Measurements from ENCODE around the gene PRDM2.

The PRDM2 gene

DNA sequence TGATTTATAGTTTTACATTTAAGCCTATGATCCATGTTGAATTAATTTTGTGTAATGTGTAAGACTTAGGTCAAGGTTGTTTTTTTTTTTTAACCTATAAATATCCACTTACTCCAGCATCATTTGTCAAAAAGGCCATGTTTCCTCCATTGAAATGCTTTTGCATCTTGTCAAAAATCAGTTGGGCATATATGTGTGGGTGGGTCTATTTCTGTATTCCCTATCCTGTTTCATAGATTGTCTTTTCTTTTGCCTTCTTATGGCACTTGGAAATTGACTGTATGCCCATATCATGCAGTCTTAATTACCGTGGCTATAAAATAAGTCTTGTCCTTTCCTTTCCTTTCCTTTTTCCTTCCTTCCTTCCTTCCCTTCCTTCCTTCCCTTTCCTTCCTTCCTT is 138.2 kb downstream of the PRDM2 start:
- Histone ChIP-seq H3K36me3 (ENCODE audit: insufficient read depth, low read length) (no peaks in the 10 kb centered on the region), H3K4me1 (ENCODE audit: insufficient read depth, low read length) (no peaks in the 10 kb centered on the region), H3K9ac (ENCODE audit: low read depth, low read length) (no peak overlapping the region), H3K9me3 (ENCODE audit: control insufficient read depth, insufficient read depth, low read length) (no peaks in the 10 kb centered on the region)

DNA sequence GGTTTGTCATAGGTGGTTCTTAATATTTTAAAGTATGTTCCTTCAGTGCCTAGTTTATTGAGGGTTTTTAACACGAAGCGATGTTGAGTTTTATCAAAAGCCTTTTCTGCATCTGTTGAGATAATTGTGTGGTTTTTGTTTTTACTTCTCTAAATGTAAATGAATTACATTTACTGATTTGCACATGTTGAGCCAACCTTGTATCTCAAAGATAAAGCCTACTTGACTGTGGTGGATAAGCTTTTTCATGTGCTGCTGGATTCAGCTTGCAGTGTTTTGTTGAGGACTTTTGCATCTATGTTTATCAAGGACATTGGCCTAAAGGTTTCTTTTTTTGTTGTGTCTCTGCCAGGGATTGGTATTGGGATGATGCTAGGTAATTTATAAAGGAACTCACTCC is 142.5 kb downstream of the PRDM2 start:
- Histone ChIP-seq H3K9ac (ENCODE audit: low read depth, low read length) (no peak overlapping the region), H3K4me1 (ENCODE audit: insufficient read depth, low read length) (no peaks in the 10 kb centered on the region), H3K9me3 (ENCODE audit: control insufficient read depth, insufficient read depth, low read length) (no peaks in the 10 kb centered on the region), H3K36me3 (ENCODE audit: insufficient read depth, low read length) (no peaks in the 10 kb centered on the region)

DNA sequence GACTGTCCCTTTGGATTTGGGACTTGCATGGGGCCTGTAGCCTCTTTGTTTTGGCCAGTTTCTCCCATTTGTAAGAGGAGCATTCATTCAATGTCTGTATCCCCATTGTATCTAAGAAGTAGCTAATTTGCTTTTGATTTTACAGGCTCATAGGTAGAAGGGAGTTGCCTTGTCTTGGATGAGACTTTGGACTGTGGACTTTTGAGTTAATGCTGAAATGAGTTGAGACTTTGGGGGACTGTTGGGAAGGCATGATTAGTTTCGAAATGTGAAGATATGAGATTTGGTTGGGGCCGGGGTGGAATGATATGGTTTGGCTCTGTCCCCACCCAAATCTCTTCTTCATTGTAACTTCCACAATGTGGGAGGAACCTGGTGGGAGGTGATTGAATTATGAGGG is 151.7 kb downstream of the PRDM2 start:
- H3K9me3 ChIP-seq (ENCODE audit: control insufficient read depth, insufficient read depth, low read length), result no peaks in the 10 kb centered on the region; the same call in 1 of the 2 replicates
- no peaks in the 10 kb centered on the region for H3K4me1 ChIP-seq (ENCODE audit: insufficient read depth, low read length)
- H3K9ac ChIP-seq (ENCODE audit: low read depth, low read length), result no peak overlapping the region
- H3K36me3 ChIP-seq (ENCODE audit: insufficient read depth, low read length), result no peaks in the 10 kb centered on the region

DNA sequence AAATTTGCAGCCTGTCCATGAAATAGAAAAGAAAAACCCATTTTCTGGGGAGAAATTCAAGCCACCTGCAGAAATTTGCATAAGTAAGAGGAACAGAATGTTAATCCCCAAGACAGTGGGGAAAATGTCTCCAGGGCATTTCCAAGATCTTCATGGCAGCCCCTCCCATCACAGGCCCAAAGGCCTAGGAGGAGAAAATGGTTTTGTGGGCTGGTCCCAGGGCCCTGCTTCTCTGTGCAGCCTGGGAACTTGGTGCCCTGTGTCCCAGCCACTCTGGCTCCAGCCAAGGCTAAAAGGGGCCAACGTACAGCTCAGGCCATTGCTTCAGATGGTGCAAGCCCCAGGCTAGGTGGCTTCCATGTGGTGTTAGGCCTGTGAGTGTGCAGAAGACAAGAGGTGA is 155.6 kb downstream of the PRDM2 start:
- Histone ChIP-seq H3K36me3 (ENCODE audit: insufficient read depth, low read length) (no peaks in the 10 kb centered on the region), H3K9me3 (ENCODE audit: control insufficient read depth, insufficient read depth, low read length) (no peaks in the 10 kb centered on the region), H3K9ac (ENCODE audit: low read depth, low read length) (no peak overlapping the region), H3K4me1 (ENCODE audit: insufficient read depth, low read length) (no peaks in the 10 kb centered on the region)

DNA sequence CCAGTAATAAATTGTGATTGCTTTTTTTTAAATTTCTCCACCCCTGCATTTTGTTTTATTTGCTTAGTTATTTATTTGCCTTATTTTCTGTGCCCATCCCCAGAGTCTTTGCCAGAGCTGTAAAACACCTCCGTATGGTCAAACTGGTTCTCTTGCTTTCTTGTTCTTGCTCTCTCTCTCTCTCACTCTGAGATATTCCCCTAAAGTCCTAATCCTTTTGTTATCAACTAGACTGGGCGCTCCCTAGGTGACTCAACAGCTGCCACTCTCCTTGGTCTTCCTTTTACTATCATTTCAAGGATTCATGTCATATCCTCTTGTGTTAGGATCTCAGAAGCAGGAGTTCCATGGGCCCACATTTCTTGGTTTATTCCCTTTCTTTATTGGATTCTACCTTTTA is 160.0 kb downstream of the PRDM2 start:
- Histone ChIP-seq H3K9me3 (ENCODE audit: control insufficient read depth, insufficient read depth, low read length) (no peaks in the 10 kb centered on the region), H3K36me3 (ENCODE audit: insufficient read depth, low read length) (no peaks in the 10 kb centered on the region), H3K4me1 (ENCODE audit: insufficient read depth, low read length) (no peaks in the 10 kb centered on the region), H3K9ac (ENCODE audit: low read depth, low read length) (no peak overlapping the region)

DNA sequence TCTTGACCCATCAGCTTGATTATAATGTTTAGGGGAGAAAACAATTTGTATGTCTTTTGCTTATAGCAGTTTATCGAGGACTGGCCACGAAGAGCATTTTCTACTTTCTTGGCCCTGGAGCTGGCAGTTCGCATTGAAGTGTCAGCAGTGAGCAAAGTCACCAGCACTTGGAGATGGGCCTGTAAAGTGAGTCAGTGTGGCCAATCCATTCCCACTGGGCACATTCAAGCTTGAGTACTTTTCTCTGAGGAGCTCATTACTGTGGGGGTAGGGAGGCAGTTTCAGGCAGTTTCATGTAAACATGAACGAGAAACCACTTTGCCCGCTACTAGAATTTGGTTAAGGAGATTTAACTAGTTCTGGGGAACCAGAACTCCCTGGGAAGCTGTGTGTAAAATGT is 164.8 kb downstream of the PRDM2 start:
- no peaks in the 10 kb centered on the region for H3K9me3 ChIP-seq (ENCODE audit: control insufficient read depth, insufficient read depth, low read length)
- no peaks in the 10 kb centered on the region for H3K4me1 ChIP-seq (ENCODE audit: insufficient read depth, low read length)
- no peak overlapping the region for H3K9ac ChIP-seq (ENCODE audit: low read depth, low read length)
- no peaks in the 10 kb centered on the region for H3K36me3 ChIP-seq (ENCODE audit: insufficient read depth, low read length)

DNA sequence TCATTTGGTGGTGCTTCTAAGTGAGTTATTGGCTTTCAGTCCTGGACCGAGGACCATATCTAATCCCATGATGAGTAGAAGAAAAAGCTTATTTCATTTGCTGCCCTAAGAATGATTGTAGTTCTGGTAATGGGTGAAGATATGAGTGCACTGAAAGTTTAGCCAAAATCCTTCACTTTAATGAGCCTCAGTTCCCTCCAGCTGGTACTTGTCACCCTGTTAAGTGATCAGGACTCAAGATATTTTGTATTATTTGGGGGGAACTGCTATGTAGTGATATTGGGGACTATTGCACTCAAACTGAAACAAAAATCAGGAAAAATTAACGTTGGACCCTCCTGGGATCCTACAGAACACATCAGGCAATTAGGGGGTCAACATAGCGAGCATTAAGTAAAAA is 165.9 kb downstream of the PRDM2 start:
- Histone ChIP-seq H3K36me3 (ENCODE audit: insufficient read depth, low read length) (no peaks in the 10 kb centered on the region), H3K4me1 (ENCODE audit: insufficient read depth, low read length) (no peaks in the 10 kb centered on the region), H3K9ac (ENCODE audit: low read depth, low read length) (no peak overlapping the region), H3K9me3 (ENCODE audit: control insufficient read depth, insufficient read depth, low read length) (no peaks in the 10 kb centered on the region)

DNA sequence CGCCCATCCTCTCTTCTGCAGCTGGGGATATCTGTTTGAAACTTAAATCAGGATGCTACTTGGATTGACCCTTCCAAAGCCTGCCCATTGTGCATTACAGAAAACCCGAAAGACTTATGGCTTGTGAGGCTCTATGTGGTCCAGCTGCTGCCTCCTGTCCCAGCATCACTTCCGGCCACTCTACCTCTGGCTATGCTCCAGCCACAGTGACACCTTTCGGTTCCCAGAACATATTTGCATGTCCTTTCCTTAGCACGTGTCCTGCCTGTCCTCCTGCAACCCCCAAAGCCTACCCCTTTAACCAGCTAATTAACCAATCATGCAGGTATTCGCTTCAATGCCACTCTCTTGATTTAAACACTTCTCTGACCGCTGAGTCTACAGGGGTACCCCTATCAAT is 167.6 kb downstream of the PRDM2 start:
- Histone ChIP-seq H3K9me3 (ENCODE audit: control insufficient read depth, insufficient read depth, low read length) (no peaks in the 10 kb centered on the region), H3K4me1 (ENCODE audit: insufficient read depth, low read length) (no peaks in the 10 kb centered on the region), H3K36me3 (ENCODE audit: insufficient read depth, low read length) (no peaks in the 10 kb centered on the region), H3K9ac (ENCODE audit: low read depth, low read length) (no peak overlapping the region)

DNA sequence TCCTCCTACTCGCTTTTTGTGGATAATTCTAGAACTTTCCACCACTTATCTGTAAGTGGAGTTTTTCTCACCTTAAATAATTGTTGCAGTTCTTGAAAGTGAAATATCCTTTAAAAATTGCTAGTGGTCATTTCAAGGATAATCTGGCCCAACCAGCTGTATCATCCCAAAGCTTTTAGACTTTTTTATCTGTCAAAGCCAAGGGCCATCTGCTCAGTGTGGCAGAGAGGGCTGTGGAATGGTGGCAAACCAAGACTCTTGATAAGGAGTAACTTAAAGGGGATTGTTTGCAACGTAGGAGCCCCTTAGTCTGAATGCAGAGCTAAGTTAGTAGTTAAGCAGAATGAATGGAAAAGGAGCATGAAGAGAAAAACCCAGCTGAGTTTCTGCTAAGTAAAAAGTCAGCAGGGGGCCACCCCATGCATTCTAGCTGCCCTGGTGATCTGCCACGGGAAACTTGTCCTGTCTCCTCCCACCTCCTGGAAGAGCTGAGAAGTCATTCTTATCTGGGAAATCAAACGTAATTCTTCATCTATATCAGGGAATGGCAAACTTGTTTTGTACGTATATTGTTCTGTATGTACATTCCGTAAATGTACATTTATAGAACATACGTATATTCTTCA is 169.3 kb downstream of the PRDM2 start:
- Histone ChIP-seq H3K36me3 (ENCODE audit: insufficient read depth, low read length) (no peaks in the 10 kb centered on the region), H3K4me1 (ENCODE audit: insufficient read depth, low read length) (no peaks in the 10 kb centered on the region), H3K9ac (ENCODE audit: low read depth, low read length) (no peak overlapping the region), H3K9me3 (ENCODE audit: control insufficient read depth, insufficient read depth, low read length) (no peaks in the 10 kb centered on the region)

DNA sequence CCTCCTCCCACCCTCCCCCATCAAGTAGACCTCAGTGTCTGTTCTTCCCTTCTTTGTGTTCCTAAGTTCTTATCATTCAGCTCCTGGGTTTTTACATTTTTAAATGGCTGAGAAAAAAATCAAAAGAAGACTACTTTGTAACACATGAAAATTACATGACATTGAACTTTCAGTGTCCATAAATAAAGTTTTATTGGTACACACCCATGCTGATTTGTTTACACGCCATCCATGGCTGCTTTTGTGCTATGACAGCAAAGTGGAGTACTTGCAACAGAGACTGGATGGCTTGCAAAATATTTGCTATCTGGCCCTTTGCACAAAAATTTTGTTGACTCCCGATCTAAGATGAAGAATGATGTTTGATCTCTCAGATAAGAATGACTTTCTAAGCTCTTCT is 171.4 kb downstream of the PRDM2 start:
- Histone ChIP-seq H3K9ac (ENCODE audit: low read depth, low read length) (no peak overlapping the region), H3K36me3 (ENCODE audit: insufficient read depth, low read length) (no peaks in the 10 kb centered on the region), H3K9me3 (ENCODE audit: control insufficient read depth, insufficient read depth, low read length) (no peaks in the 10 kb centered on the region), H3K4me1 (ENCODE audit: insufficient read depth, low read length) (no peaks in the 10 kb centered on the region)

DNA sequence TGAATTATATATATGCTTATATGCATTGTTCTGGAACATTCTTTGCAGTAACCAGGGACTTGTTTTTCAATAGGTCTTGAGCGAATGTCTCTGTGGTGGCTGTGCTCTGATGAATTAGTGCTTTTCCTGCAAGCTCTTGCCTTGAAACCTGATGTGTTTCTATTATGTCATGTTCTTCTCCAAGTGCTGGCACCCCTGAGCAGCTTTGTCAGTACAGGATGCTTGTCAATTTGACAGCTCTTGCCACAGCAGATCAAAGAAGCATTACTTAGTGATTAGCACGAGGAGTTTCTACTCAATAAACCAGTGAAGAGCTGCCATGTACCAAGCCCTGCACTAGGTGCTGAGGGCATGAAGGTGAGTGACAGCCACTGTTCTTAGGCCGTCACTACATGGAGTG is 171.9 kb downstream of the PRDM2 start:
- no peaks in the 10 kb centered on the region for H3K4me1 ChIP-seq (ENCODE audit: insufficient read depth, low read length)

DNA sequence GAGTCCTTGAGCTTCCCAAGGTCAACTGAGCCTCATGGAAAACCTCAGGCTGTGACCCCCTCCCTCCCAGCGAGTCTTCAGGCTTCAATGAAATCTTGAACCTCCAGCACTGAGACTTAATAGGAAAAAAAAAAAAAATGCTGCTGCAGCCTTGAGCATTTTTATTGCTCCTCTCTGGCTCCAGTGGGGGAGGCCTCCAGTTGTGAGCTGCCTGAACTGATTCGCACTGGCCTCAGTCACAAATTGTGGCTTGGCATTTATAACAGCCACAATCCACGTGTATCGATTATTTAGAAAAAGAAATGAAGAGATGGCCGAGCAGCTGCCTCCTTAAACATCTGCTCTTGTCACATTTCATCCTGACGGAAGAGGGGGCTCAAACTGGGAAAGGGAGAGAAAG is 173.0 kb downstream of the PRDM2 start:
- Histone ChIP-seq H3K9ac (ENCODE audit: low read depth, low read length) (no peak overlapping the region), H3K9me3 (ENCODE audit: control insufficient read depth, insufficient read depth, low read length) (no peaks in the 10 kb centered on the region), H3K4me1 (ENCODE audit: insufficient read depth, low read length) (no peaks in the 10 kb centered on the region), H3K36me3 (ENCODE audit: insufficient read depth, low read length) (no peaks in the 10 kb centered on the region)

More for the DNA sequence above, 171.9 kb downstream of the PRDM2 start:
- no peaks in the 10 kb centered on the region for H3K9me3 ChIP-seq (ENCODE audit: control insufficient read depth, insufficient read depth, low read length)
- no peaks in the 10 kb centered on the region for H3K36me3 ChIP-seq (ENCODE audit: insufficient read depth, low read length)
- no peak overlapping the region for H3K9ac ChIP-seq (ENCODE audit: low read depth, low read length)
